Heart right ventricle (tissue), 16 donors: ENCODE data around the gene TNNT1. TPM values are rescaled to one million over a fixed set of nuclear protein-coding genes. Genes with fewer than 3 reads are reported as not detected.

Source experiments
- ATAC-seq, 8 donors: fragments of 200-7000 bp; cut with Tn5 transposase; one replicate each; pipeline ENCODE4 v1.9.1; 2020; ENCODE audit warnings: mild to moderate bottlenecking in 8 of 8, moderate library complexity in 8 of 8, moderate number of reproducible peaks in 1 of 8
- DNase-seq, 2 donors: peaks; one replicate each; pipeline ENCODE4 v3.0.0-alpha.2; 2020
- H3K27ac ChIP-seq, 10 donors: fragments of 200-600 bp; sonication (generic) in 2 of 10; one replicate each; pipeline versions ENCODE4 v1.5.0 to v1.8.0; 2020 to 2022; ENCODE audit warnings: mild to moderate bottlenecking in 3 of 10
- H3K27me3 ChIP-seq, 7 donors: fragments of 200-600 bp; one replicate each; pipeline ENCODE4 v1.8.0; 2021 to 2022; ENCODE audit warnings: mild to moderate bottlenecking in 2 of 7
- H3K36me3 ChIP-seq, 9 donors: fragments of 200-600 bp; sonication (generic) in 1 of 9; one replicate each; pipeline versions ENCODE4 v1.5.0 to v1.8.0; 2020 to 2022; ENCODE audit warnings: mild to moderate bottlenecking in 2 of 9
- H3K4me1 ChIP-seq, 9 donors: fragments of 200-600 bp; sonication (generic) in 1 of 9; one replicate each; pipeline versions ENCODE4 v1.5.0 to v1.8.0; 2020 to 2022; ENCODE audit warnings: mild to moderate bottlenecking in 4 of 9
- H3K4me3 ChIP-seq, 10 donors: fragments of 200-600 bp; sonication (generic) in 2 of 10; one replicate each; pipeline versions ENCODE4 v1.5.0 to v1.8.0; 2020 to 2022; ENCODE audit warnings: mild to moderate bottlenecking in 7 of 10, moderate library complexity in 2 of 10
- H3K9me3 ChIP-seq, 11 donors: fragments of 200-600 bp in 10 of 11; sonication (generic) in 2 of 11; one replicate each; pipeline versions ENCODE4 v1.5.0 to v1.8.0; 2013 to 2022; ENCODE audit warnings: mild to moderate bottlenecking in 2 of 11, control low read depth in 1 of 11, moderate library complexity in 1 of 11
- CTCF ChIP-seq, 9 donors: fragments of 200-600 bp; sonication (generic) in 2 of 9; IDR thresholded peaks; one replicate each; pipeline versions ENCODE4 v1.5.0 to v1.8.0; 2021 to 2022; ENCODE audit warnings: antibody characterized with exemption in 9 of 9, mild to moderate bottlenecking in 5 of 9, moderate library complexity in 1 of 9
- WGBS, 2 donors: extraction: QIAGEN DNeasy Blood & Tissue Kit; methylation state at CpG; one replicate each; pipeline ENCODE4 v1.1.7; 2013; ENCODE audit warnings: inconsistent platforms in 1 of 2; 5-methylcytosine and 5-hydroxymethylcytosine counted together
- intact Hi-C, 10 donors: fragments of 100-400 bp; cut with DNase I; formaldehyde crosslinking; loops; one replicate each; pipeline versions ENCODE4 v1.11.1 to v1.14.2; 2022
- polyA plus RNA-seq, 2 donors: library from polyadenylated mRNA; stranded (reverse); fragments of 200-250 nt; gene quantifications; one replicate each; pipeline ENCODE4 v1.2.3, GENCODE V29; 2013
- total RNA-seq, 10 donors: library from RNA; stranded (reverse); fragmentation: NEBNext Ultra II Directional in 3 of 10; extraction: Animal tissue kit (Norgen Biotek cat#: 25700) in 3 of 10; gene quantifications; one replicate each; pipeline versions ENCODE4 v1.2.1 to v1.2.4, GENCODE V29; 2021 to 2023
- donor health status: Arrhythmogenic right ventricular cardiomyopathy.
- donor health status: ischemic (EF 13 %, LVEDD 7.1; RV severe dilation, severe dysfunction).
- donor health status: healthy with polysubstance abuse.
- donor health status: DM: no; HTN: yes; CAD: no.
- donor health status: DM: no; HTN: no; CAD: no.
- donor health status: ischemic (EF 25% LVEDD 6.9; RV normal size, moderate dysfunction).
- donor health status: ischemic (EF 25% LVEDD 5.7; RV mildly dilated, moderate dysfunction).
- donor health status: healthy.
- donor health status: DM: yes; HTN: yes; CAD: no.
- donor health status: Ischemic cardiomyopathy.
- donor health status: ischemic (EF 35%, LVEDD 5.7; RV mildly dilated, moderate dysfunction).
- donor health status: nonischemic (EF 11% LVEDD 7.7; RV severe dilation, severe dysfunction).
- donor health status: DM: yes; HTN: yes; CAD: no.
- donor health status: PGD.
- donor health status: ischemic (EF 29% LVEDD 5.4; RV normal size, mild dysfunction).
- donor health status: nonischemic (EF 23%, LVEDD 6.1; RV moderate dilation, normal function).

Gene TNNT1
- total and polyA plus RNA-seq, 12 donors: 19.7 to 721 (median 97.1) TPM

- peak overlapping the region in 2 of 10 donors; percentile 4 to 11 for H3K27ac ChIP-seq
- no peaks in the 10 kb centered on the region for H3K9me3 ChIP-seq
- peaks cover 5 to 24% (median 16%) of the 10 kb centered on the region in 9 donors for H3K4me1 ChIP-seq
- H3K4me3 ChIP-seq: no peak overlapping the region
- no peak for TF ChIP-seq CTCF (IDR thresholded peaks at IDR 0.05)
- H3K36me3 ChIP-seq: peaks cover 0 to 79% (median 52%) of the 10 kb centered on the region in 9 donors
- ATAC-seq (no peak), DNase-seq (no peak)
- 80 to 81% methylated on average over 32 of the region's 32 CpGs for WGBS, 2 donors
- intact Hi-C loops: no loop called here
- no peaks in the 10 kb centered on the region for H3K27me3 ChIP-seq
These were observed 54.3 kb downstream of the TNNT1 start for GRCh38 chr19:55094456-55095259.

GRCh38 chr19:55092423-55093318 is 56.3 kb downstream of the TNNT1 start:
- no peak for DNase-seq
- peak in 1 of 8 donors; percentile 7 for ATAC-seq
- 87 to 88% methylated on average over 42 to 49 of the region's 49 CpGs for WGBS, 2 donors
- intact Hi-C loops: no loop called here
- no peak for TF ChIP-seq CTCF (IDR thresholded peaks at IDR 0.05)
- no peak overlapping the region for H3K4me3 ChIP-seq
- peaks cover 0 to 8% (median 0%) of the 10 kb centered on the region in 7 donors for H3K27me3 ChIP-seq
- peaks cover 6 to 23% (median 13%) of the 10 kb centered on the region in 9 donors for H3K4me1 ChIP-seq
- peak overlapping the region in 2 of 10 donors; percentile 10 to 35 for H3K27ac ChIP-seq
- H3K36me3 ChIP-seq: peaks cover 0 to 61% (median 40%) of the 10 kb centered on the region in 9 donors
- no peaks in the 10 kb centered on the region for H3K9me3 ChIP-seq

- intact Hi-C loops: no loop called here
- ATAC-seq (peak in 1 of 8 donors; percentile 5), DNase-seq (no peak)
- H3K4me1 ChIP-seq: peaks cover 8 to 30% (median 20%) of the 10 kb centered on the region in 9 donors
- peak overlapping the region in 1 of 10 donors; percentile 62 for H3K27ac ChIP-seq
- 77 to 84% methylated on average over 23 to 27 of the region's 27 CpGs for WGBS, 2 donors
- H3K27me3 ChIP-seq: peaks cover 0 to 16% (median 0%) of the 10 kb centered on the region in 7 donors
- no peak for TF ChIP-seq CTCF (IDR thresholded peaks at IDR 0.05)
- H3K4me3 ChIP-seq: no peak overlapping the region
- no peaks in the 10 kb centered on the region for H3K9me3 ChIP-seq
- H3K36me3 ChIP-seq: peaks cover 0 to 59% (median 40%) of the 10 kb centered on the region in 9 donors
These were observed 57.1 kb downstream of the TNNT1 start for GRCh38 chr19:55091955-55092354.
